Activated CD4-positive, alpha-beta T cell treated with anti-CD3 and anti-CD28 coated beads, Interleukin-2, amount 50 U/mL, for 24 hours (primary cell): ENCODE data around the gene UBA1.
A peak's percentile ranks its signal among the peaks of the same experiment; 100 is the strongest.

Source experiments
- DNase-seq, 2 donors: peaks; one replicate each; pipeline ENCODE4 v3.0.0-alpha.2; 2020; ENCODE audit warnings: low read depth in 1 of 2, low spot score in 1 of 2

Gene UBA1

GRCh38 chrX:47228550-47229270 lies 35.1 kb downstream of the UBA1 start:
- DNase-seq = no peak

DNA sequence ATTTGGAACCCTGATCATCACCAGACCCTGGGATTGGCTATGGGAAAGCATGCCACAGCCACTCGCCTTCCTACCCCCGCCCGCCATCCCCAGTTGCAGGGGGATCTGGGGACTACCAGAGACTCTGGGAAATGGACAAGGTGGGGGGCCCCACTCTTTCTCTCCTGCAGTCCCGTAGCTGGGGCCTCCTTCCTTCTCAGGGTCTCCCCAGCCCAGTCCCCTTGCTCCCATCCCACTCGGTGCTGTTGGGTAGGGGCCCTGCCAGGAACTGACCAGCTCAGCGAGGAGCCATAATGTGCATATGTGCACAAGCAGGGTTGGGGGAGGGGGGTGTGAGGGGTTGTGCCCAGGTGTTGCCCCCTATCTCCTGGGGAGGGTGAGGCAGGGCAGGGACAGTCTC lies 35.8 kb downstream of the UBA1 start:
- DNase-seq = no peak

- DNase-seq = no peak
Observed at GRCh38 chrX:47230136-47230868, 36.7 kb downstream of the UBA1 start.

GRCh38 chrX:47231167-47231566 lies 37.5 kb downstream of the UBA1 start:
- DNase-seq = no peak

DNA sequence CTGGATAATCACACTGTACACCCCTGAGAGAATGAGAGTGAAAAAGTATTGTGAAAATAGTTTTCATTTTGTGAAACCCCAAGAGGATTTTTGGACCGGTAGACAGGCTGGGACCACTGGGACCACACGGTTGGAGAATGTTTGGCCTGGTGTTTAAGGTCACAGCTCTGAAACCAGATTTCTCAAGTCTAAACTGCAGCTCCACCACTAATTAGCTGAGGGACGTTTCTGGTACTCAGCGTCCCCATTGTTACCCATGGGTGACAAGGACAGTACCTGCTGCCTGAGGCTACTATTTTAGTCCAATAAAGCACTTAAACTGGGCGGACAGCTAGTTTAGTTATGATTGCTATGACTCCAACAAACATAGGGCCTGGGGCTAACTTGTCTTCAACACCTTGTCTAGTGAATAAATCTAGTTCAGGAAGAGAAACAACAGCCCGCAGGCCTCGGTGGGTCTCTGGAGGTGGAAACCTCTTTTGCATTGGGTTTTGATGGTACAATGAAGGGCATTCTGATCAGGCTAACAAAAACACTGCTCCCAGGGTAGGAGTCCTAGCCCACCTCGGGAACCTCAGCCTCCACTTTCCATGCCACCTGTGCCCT lies 38.7 kb downstream of the UBA1 start:
- no peak for DNase-seq

DNA sequence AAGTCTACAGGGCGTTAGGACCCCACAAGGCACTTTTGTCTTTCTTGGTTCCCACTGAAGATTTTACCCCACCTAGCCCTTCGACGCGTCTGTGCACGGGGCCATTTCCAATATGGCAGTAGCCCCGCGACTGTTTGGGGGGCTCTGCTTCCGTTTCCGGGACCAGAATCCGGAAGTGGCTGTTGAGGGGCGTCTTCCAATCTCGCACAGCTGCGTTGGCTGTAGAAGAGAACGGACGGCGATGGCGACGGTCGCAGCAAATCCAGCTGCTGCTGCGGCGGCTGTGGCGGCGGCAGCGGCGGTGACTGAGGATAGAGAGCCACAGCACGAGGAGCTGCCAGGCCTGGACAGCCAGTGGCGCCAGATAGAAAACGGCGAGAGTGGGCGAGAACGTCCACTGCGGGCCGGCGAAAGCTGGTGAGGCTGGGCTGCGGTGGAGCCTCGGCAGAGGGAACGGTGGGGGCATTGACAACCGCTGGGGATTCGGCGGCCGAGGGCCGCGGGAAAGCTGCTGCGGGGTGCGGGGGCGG lies 39.2 kb downstream of the UBA1 start, which contains the start of gene USP11:
Gene USP11, plus strand, starts transcription at position 207 of the 530 bp plus-strand sequence. Its CDS starts 35 bp downstream, at position 242.
- DNase-seq = no peak

- peak; percentile 73 to 86 for DNase-seq
Observed at GRCh38 chrX:47233333-47234113, 39.9 kb downstream of the UBA1 start.

DNA sequence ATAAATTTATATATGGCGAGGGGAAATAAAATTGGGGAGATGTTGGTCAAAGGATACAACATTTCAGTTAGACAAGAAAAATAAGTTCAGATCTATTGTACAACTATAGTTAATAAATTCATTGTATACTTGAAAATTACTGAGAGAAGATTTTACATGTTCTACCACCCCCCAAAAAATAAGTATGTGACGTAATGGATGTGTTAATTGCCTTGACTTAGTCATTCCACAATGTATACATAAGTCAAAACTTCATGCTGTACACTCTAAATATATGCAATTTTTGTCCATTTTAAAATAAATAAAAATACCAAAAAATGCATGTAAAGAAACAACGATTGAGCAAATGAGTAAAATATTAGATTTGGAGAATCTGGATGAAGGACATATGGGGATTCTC lies 41.0 kb downstream of the UBA1 start:
- no peak for DNase-seq

GRCh38 chrX:47235691-47236103 lies 42.1 kb downstream of the UBA1 start:
- no peak for DNase-seq

DNA sequence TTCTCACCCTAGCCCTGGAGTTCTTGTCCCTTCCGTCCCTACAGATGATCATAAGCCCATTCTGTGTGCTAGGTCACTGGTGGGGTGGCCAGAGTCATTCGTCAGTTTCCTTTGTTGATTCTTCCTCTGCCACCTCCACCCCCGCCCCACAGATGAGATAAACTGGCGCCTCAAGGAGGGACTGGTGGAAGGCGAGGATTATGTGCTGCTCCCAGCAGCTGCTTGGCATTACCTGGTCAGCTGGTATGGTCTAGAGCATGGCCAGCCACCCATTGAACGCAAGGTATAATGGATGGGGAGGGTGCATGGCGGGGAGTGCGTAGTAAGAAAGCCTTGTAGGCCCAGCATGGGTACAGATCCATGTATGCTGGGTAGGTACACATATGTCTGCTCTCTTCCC lies 45.6 kb downstream of the UBA1 start:
- DNase-seq = no peak

- no peak for DNase-seq
Observed at GRCh38 chrX:47239898-47240545, 46.4 kb downstream of the UBA1 start.

GRCh38 chrX:47240619-47241018 lies 47.0 kb downstream of the UBA1 start:
- DNase-seq = no peak

GRCh38 chrX:47241201-47242011 lies 47.8 kb downstream of the UBA1 start:
- no peak for DNase-seq

- no peak for DNase-seq
Observed at GRCh38 chrX:47242321-47242720, 48.7 kb downstream of the UBA1 start.

DNA sequence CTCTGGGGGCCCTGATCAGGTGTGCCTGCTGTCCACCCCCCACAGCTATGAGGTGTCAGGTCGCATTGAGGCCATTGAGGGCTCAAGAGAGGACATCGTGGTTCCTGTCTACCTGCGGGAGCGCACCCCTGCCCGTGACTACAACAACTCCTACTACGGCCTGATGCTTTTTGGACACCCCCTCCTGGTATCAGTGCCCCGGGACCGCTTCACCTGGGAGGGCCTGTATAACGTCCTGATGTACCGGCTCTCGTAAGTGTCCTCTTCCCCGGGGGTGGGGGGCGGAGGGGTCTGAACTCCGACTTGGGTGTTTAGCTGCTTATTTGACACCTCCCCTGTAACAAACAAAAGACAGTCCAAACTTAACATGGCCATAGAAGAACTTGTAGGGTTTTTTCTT lies 49.7 kb downstream of the UBA1 start:
- DNase-seq = no peak

DNA sequence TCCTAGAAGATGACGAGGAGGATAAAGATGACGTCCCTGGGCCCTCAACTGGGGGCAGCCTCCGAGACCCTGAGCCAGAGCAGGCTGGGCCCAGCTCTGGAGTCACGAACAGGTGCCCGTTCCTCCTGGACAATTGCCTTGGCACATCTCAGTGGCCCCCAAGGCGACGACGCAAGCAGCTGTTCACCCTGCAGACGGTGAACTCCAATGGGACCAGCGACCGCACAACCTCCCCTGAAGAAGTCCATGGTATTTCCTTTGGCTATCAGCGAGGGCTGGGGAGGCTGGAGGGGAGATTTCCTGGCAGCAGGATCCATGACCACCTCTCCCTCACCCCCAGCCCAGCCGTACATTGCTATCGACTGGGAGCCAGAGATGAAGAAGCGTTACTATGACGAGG lies 51.0 kb downstream of the UBA1 start:
- no peak for DNase-seq

DNA sequence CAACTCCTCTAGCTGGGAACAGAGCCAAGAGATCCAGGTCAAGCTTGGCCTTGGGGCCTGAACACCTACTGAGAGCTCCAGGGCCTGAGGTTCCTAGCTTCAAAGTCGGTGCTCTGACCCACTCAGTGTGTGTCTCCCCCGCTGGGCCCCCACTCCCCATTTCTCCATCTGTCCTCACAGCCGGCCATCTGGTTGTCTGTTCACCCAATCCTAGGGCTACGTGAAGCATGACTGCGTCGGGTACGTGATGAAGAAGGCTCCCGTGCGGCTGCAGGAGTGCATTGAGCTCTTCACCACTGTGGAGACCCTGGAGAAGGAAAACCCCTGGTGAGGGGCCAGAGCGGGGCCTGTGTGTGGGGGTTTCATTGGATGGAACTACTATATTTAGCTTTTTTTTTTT lies 51.5 kb downstream of the UBA1 start:
- DNase-seq = no peak

- no peak for DNase-seq
Observed at GRCh38 chrX:47247206-47247998, 53.8 kb downstream of the UBA1 start.

DNA sequence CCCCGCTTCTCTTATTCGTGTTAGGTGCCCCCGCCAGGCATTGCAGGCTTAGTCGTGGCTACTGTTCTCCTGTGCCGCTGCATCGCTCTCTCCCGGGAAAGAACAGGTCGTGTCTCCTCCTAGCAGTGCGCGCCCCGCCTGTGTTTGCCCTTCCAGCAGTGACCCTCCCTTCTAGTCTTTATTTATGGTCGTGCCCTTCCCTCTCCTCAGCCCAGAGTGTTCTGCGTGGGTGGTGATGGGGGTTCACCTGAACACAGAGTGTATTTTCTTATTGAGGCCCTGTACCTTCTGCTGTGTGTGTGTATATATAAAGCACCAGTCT lies 54.3 kb downstream of the UBA1 start:
- no peak for DNase-seq
